ENCODE measurements around the gene PLXNA4.

The PLXNA4 gene

GRCh38 chr7:132090444-132090843 lies 485.8 kb downstream of the PLXNA4 start:
- H3K36me3 ChIP-seq (ENCODE audit: insufficient read depth, low read length), result no peaks in the 10 kb centered on the region

GRCh38 chr7:132089356-132089755 lies 486.9 kb downstream of the PLXNA4 start:
- Histone ChIP-seq H3K4me3 (ENCODE audit: low read depth, low read length, poor library complexity, severe bottlenecking) (no peak overlapping the region), H3K4me1 (ENCODE audit: insufficient read depth, low read length, severe bottlenecking) (no peaks in the 10 kb centered on the region), H3K79me2 (ENCODE audit: insufficient read depth, low read length) (no peaks in the 10 kb centered on the region), H3K9me3 (ENCODE audit: low read length) (no peaks in the 10 kb centered on the region), H3K27ac (ENCODE audit: low read depth, low read length, poor library complexity, severe bottlenecking) (no peak overlapping the region), H3K36me3 (ENCODE audit: insufficient read depth, low read length) (no peaks in the 10 kb centered on the region), H3F3A (ENCODE audit: insufficient read depth, low read length) (no peaks in the 10 kb centered on the region), H3K9me2 (ENCODE audit: low read depth, low read length) (no peaks in the 10 kb centered on the region), H3K27me3 (ENCODE audit: insufficient read depth, low read length) (no peaks in the 10 kb centered on the region), H4K20me1 (ENCODE audit: insufficient read depth, low read length) (no peaks in the 10 kb centered on the region), H3K9ac (ENCODE audit: low read length) (no peak overlapping the region), H2AFZ (ENCODE audit: low read length) (no peak overlapping the region), H3K4me2 (ENCODE audit: low read length) (no peak overlapping the region)
- no peak for TF ChIP-seq CTCF (IDR thresholded peaks at IDR 0.05; ENCODE audit: low read length)
- no peak for TF ChIP-seq EZH2 (IDR thresholded peaks at IDR 0.05; ENCODE audit: borderline replicate concordance, low read length)

More at GRCh38 chr7:132090444-132090843, 485.8 kb downstream of the PLXNA4 start:
- no peaks in the 10 kb centered on the region for H3K79me2 ChIP-seq (ENCODE audit: insufficient read depth, low read length)
- H4K20me1 ChIP-seq (ENCODE audit: insufficient read depth, low read length), result no peaks in the 10 kb centered on the region
- H3K9me2 ChIP-seq (ENCODE audit: low read depth, low read length), result no peaks in the 10 kb centered on the region
- H3K4me1 ChIP-seq (ENCODE audit: insufficient read depth, low read length, severe bottlenecking), result no peaks in the 10 kb centered on the region
- TF ChIP-seq CTCF (IDR thresholded peaks at IDR 0.05; ENCODE audit: low read length) (no peak), EZH2 (IDR thresholded peaks at IDR 0.05; ENCODE audit: borderline replicate concordance, low read length) (no peak)
- H3F3A ChIP-seq (ENCODE audit: insufficient read depth, low read length), result no peaks in the 10 kb centered on the region
- H3K4me3 ChIP-seq (ENCODE audit: low read depth, low read length, poor library complexity, severe bottlenecking), result no peak overlapping the region
- no peak overlapping the region for H2AFZ ChIP-seq (ENCODE audit: low read length)
- H3K9me3 ChIP-seq (ENCODE audit: low read length), result no peaks in the 10 kb centered on the region
- no peak overlapping the region for H3K4me2 ChIP-seq (ENCODE audit: low read length)
- no peak overlapping the region for H3K9ac ChIP-seq (ENCODE audit: low read length)
- no peaks in the 10 kb centered on the region for H3K27me3 ChIP-seq (ENCODE audit: insufficient read depth, low read length)
- no peak overlapping the region for H3K27ac ChIP-seq (ENCODE audit: low read depth, low read length, poor library complexity, severe bottlenecking)

GRCh38 chr7:132087421-132087820 lies 488.8 kb downstream of the PLXNA4 start:
- H3K36me3 ChIP-seq (ENCODE audit: insufficient read depth, low read length), result no peaks in the 10 kb centered on the region
- no peaks in the 10 kb centered on the region for H4K20me1 ChIP-seq (ENCODE audit: insufficient read depth, low read length)
- H3K4me3 ChIP-seq (ENCODE audit: low read depth, low read length, poor library complexity, severe bottlenecking), result no peak overlapping the region
- no peak overlapping the region for H2AFZ ChIP-seq (ENCODE audit: low read length)
- H3F3A ChIP-seq (ENCODE audit: insufficient read depth, low read length), result no peaks in the 10 kb centered on the region
- H3K9me3 ChIP-seq (ENCODE audit: low read length), result no peaks in the 10 kb centered on the region
- no peak overlapping the region for H3K9ac ChIP-seq (ENCODE audit: low read length)
- no peak overlapping the region for H3K4me2 ChIP-seq (ENCODE audit: low read length)
- H3K79me2 ChIP-seq (ENCODE audit: insufficient read depth, low read length), result no peaks in the 10 kb centered on the region
- no peak for TF ChIP-seq EZH2 (IDR thresholded peaks at IDR 0.05; ENCODE audit: borderline replicate concordance, low read length)
- no peak for TF ChIP-seq CTCF (IDR thresholded peaks at IDR 0.05; ENCODE audit: low read length)
- no peaks in the 10 kb centered on the region for H3K4me1 ChIP-seq (ENCODE audit: insufficient read depth, low read length, severe bottlenecking)
- H3K27ac ChIP-seq (ENCODE audit: low read depth, low read length, poor library complexity, severe bottlenecking), result no peak overlapping the region
- H3K27me3 ChIP-seq (ENCODE audit: insufficient read depth, low read length), result no peaks in the 10 kb centered on the region
- H3K9me2 ChIP-seq (ENCODE audit: low read depth, low read length), result no peaks in the 10 kb centered on the region
